Measurements from ENCODE around the gene UTP11.

Gene UTP11

GRCh38 chr1:38003261-38004250 is 9.0 kb upstream of the UTP11 start:
- DNase-seq, result no peak

- DNase-seq, result no peak
Observed at GRCh38 chr1:38004284-38005108, 8.0 kb upstream of the UTP11 start.

- DNase-seq, result peak; percentile 36
Observed at GRCh38 chr1:38005195-38006007, 7.1 kb upstream of the UTP11 start, which contains the start of gene FHL3. Gene FHL3 (minus strand): TSS chr1:38005514. CDS start chr1:37999412, 6,102 bp downstream.

- DNase-seq, result no peak
Observed at GRCh38 chr1:38006008-38006828, 6.3 kb upstream of the UTP11 start.

GRCh38 chr1:38009088-38009840 is 3.3 kb upstream of the UTP11 start:
- no peak for DNase-seq

- DNase-seq, result no peak
Observed at GRCh38 chr1:38009841-38010180, 2.7 kb upstream of the UTP11 start.

GRCh38 chr1:38013227-38013622 is 691 bp downstream of the UTP11 start:
- DNase-seq, result no peak

- DNase-seq, result no peak
Observed at GRCh38 chr1:38014171-38014570, 1.6 kb downstream of the UTP11 start.

- no peak for DNase-seq
Observed at GRCh38 chr1:38014724-38015424, 2.3 kb downstream of the UTP11 start.

GRCh38 chr1:38015978-38016725 is 3.6 kb downstream of the UTP11 start:
- DNase-seq, result no peak

- DNase-seq, result no peak
Observed at GRCh38 chr1:38018864-38019343, 6.4 kb downstream of the UTP11 start.

GRCh38 chr1:38020396-38020795 is 7.9 kb downstream of the UTP11 start:
- DNase-seq, result no peak

GRCh38 chr1:38021969-38022368 is 9.4 kb downstream of the UTP11 start:
- no peak for DNase-seq

GRCh38 chr1:38022810-38023209 is 10.3 kb downstream of the UTP11 start:
- no peak for DNase-seq

- DNase-seq, result no peak
Observed at GRCh38 chr1:38025233-38025632, 12.7 kb downstream of the UTP11 start.

GRCh38 chr1:38025664-38026063 is 13.1 kb downstream of the UTP11 start:
- DNase-seq, result no peak

GRCh38 chr1:38026592-38027200 is 14.2 kb downstream of the UTP11 start:
- DNase-seq, result no peak

- DNase-seq, result no peak
Observed at GRCh38 chr1:38027201-38028104, 14.9 kb downstream of the UTP11 start.

Measured in effector CD4-positive, alpha-beta T cell (primary cell).